ENCODE measurements around the gene RNF175. TPM values are rescaled to one million over a fixed set of nuclear protein-coding genes. Genes with fewer than 3 reads are reported as not detected.

The RNF175 gene
- total RNA-seq, 1 donor = not detected

GRCh38 chr4:153785910-153786721, 26.3 kb upstream of the RNF175 start:
- TF ChIP-seq, protein P1, sequence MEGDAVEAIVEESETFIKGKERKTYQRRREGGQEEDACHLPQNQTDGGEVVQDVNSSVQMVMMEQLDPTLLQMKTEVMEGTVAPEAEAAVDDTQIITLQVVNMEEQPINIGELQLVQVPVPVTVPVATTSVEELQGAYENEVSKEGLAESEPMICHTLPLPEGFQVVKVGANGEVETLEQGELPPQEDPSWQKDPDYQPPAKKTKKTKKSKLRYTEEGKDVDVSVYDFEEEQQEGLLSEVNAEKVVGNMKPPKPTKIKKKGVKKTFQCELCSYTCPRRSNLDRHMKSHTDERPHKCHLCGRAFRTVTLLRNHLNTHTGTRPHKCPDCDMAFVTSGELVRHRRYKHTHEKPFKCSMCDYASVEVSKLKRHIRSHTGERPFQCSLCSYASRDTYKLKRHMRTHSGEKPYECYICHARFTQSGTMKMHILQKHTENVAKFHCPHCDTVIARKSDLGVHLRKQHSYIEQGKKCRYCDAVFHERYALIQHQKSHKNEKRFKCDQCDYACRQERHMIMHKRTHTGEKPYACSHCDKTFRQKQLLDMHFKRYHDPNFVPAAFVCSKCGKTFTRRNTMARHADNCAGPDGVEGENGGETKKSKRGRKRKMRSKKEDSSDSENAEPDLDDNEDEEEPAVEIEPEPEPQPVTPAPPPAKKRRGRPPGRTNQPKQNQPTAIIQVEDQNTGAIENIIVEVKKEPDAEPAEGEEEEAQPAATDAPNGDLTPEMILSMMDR (IDR thresholded peaks at IDR 0.05; ENCODE audit: insufficient read depth, low read depth, low read length) = peak; percentile 44
- no peak overlapping the region for H3K4me3 ChIP-seq (ENCODE audit: low read depth, low read length)
- DNase-seq (ENCODE audit: low read depth) = peak; percentile 48

GRCh38 chr4:153784166-153784699, 24.4 kb upstream of the RNF175 start:
- TF ChIP-seq, protein P1 (IDR thresholded peaks at IDR 0.05; ENCODE audit: insufficient read depth, low read depth, low read length) = no peak
- no peak overlapping the region for H3K4me3 ChIP-seq (ENCODE audit: low read depth, low read length)
- no peak for DNase-seq (ENCODE audit: low read depth)

GRCh38 chr4:153782581-153782980, 22.8 kb upstream of the RNF175 start:
- H3K4me3 ChIP-seq (ENCODE audit: low read depth, low read length) = no peak overlapping the region
- TF ChIP-seq, protein P1 (IDR thresholded peaks at IDR 0.05; ENCODE audit: insufficient read depth, low read depth, low read length) = no peak
- DNase-seq (ENCODE audit: low read depth) = no peak

DNA sequence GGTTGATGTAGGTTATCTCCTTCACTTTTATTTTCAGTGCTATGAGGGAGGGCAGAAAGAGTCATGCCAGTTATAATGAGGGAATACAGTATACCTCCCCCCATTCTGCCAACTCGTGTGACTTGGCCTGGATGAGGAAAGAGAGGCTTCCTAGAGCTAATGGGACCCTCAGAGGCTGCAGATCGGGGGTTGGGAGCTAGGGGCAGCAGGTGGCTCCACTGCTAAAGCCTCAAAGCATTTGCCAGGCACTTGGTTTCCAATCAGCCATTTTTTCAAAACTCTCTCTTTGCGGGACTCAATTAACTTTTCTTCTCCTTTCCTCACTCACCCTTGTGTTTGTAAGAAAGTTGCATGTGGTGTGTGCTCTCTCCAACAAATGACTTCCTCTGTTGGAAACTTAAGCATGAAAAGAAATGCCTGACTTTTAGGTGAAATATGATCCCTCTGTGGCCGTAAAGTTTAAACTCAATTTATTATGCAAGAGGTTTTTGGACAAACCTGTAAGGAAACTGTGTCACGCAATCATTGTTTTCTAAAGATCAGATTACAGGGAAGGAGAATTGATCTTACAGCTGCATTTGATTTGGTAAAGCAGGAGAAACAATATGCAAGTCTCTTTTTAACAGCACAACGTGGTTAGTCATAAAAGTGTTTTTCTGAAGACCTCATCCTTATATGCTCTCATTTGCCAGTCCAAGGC, 22.0 kb upstream of the RNF175 start:
- TF ChIP-seq, protein P1 (IDR thresholded peaks at IDR 0.05; ENCODE audit: insufficient read depth, low read depth, low read length) = no peak
- no peak overlapping the region for H3K4me3 ChIP-seq (ENCODE audit: low read depth, low read length)
- DNase-seq (ENCODE audit: low read depth) = peak; percentile 73

DNA sequence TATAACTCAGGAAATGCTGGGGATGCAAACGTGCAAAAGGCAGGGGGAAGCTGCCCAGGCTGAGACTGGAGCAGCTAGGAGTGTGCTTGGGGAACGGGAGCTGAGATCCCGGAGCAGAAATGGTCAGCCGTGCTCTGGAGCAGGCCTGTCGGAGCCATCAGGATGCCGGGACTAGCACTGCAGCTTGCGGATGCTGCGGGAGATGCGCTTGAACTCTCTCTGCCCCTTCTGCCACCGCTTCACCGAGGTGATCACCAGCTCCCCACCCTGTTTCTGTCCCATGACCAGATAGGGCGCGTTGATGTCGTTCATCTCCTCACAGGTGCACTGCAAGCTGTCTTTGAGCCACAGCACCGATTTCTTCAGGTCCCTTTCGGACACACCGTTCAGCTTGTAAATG, 21.5 kb upstream of the RNF175 start:
- TF ChIP-seq, protein P1 (IDR thresholded peaks at IDR 0.05; ENCODE audit: insufficient read depth, low read depth, low read length) = no peak
- DNase-seq (ENCODE audit: low read depth) = no peak
- no peak overlapping the region for H3K4me3 ChIP-seq (ENCODE audit: low read depth, low read length)

GRCh38 chr4:153780876-153781275, 21.1 kb upstream of the RNF175 start:
- no peak for DNase-seq (ENCODE audit: low read depth)

More at GRCh38 chr4:153780876-153781275, 21.1 kb upstream of the RNF175 start:
- TF ChIP-seq, protein P1 (IDR thresholded peaks at IDR 0.05; ENCODE audit: insufficient read depth, low read depth, low read length) = no peak
- no peak overlapping the region for H3K4me3 ChIP-seq (ENCODE audit: low read depth, low read length)
